ENCODE data around the gene NSUN4. TPM values are rescaled to one million over a fixed set of nuclear protein-coding genes. Genes with fewer than 3 reads are reported as not detected.

The NSUN4 gene
- total and polyA plus RNA-seq, 9 of the 15 experiments (the other 6 are each of a cell fraction or from before 2014, with no cell fraction given) = 33.4 to 60.2 (median 46.3) TPM

DNA sequence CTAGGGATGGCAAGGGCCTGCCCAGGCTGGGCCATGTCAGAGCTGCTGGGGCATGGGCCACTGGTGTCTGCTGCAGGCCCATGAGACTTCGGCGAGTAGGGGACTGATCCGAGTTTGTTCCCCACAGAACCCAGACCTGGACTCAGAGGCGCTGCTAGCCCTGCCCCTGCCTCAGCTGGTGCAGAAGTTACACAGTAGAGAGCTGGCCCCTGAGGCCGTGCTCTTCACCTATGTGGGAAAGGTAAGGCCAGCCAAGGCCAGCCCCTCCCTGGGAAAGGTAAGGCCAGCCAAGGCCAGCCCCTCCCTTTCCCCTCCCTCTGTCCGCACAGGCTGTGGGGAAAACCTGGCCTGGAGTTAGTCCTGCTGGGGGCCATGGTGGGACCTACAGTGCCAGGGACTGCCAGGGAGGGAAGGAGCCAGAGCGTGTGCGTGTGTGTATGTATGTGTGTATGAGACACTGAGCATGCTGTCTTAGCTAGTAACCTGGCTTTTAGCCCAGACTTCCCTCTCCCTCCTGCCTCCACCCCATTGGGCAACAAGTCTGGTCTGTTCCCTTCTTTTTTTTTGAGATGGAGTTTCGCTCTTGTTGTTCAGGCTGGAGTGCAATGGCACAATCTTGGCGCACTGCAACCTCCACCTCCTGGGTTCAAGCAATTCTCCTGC lies 61.5 kb downstream of the NSUN4 start:
- Histone ChIP-seq H4K20me1 (replicated peaks; ENCODE audit: control insufficient read depth, insufficient read depth, low read length) (no peaks in the 10 kb centered on the region), H3K36me3 (ENCODE audit: control insufficient read depth, insufficient read depth, low read length) (no peaks in the 10 kb centered on the region), H2AFZ (ENCODE audit: low read depth, low read length) (peak overlapping the region; percentile 80), H3K79me2 (ENCODE audit: control insufficient read depth, insufficient read depth, low read length) (no peaks in the 10 kb centered on the region), H3K4me3 (no peak overlapping the region), H3K9me1 (ENCODE audit: control insufficient read depth, insufficient read depth, low read length) (no peaks in the 10 kb centered on the region), H3K27me3 (ENCODE audit: control insufficient read depth in 2 of 2, insufficient read depth in 2 of 2, low read length in 2 of 2) (peaks cover 15 to 22% of the 10 kb centered on the region in 2 experiments; a peak in 4 of 5 replicates), H3K27ac (ENCODE audit: extremely low read depth, low read depth, low read length) (no peak overlapping the region), H3K9ac (ENCODE audit: insufficient read depth in 1 of 2, low read depth in 2 of 2, low read length in 2 of 2) (peak overlapping the region in 1 of 2 experiments; percentile 65; a peak in 2 of 4 replicates), H3K9me3 (replicated peaks; ENCODE audit: control insufficient read depth, insufficient read depth, low read depth, low read length) (no peaks in the 10 kb centered on the region), H3K4me2 (ENCODE audit: insufficient read depth, low read length) (peak overlapping the region; percentile 66), H3K4me1 (replicated peaks in 1 of 2; ENCODE audit: control insufficient read depth in 2 of 2, insufficient read depth in 2 of 2, low read length in 2 of 2) (peaks cover 19 to 37% of the 10 kb centered on the region in 2 experiments; a peak in 3 of 5 replicates)
- ChIA-PET POLR2A (interaction anchor here (0.6 to 1.4 kb wide), 2 partner anchors 7 to 133 kb away, joined by 3 read pairs; no protein-coding TSS in a partner anchor), CTCF (ENCODE audit: low intra/inter-chr PET ratio) (interaction anchor here (0.6 kb wide), 2 partner anchors 9 to 127 kb away, joined by 3 read pairs; no protein-coding TSS in a partner anchor)
- intact Hi-C loops (cut with micrococcal nuclease) = no loop called here
- BruUV-seq (replicated peaks) = no TSS peak
- peak; percentile 62 to 83 (median 78) for DNase-seq (ENCODE audit: extremely low read depth in 1 of 4, low spot score in 3 of 4)
- WGBS (ENCODE audit: insufficient coverage, low coverage, missing lambda C conversion rate) = 11% methylated on average over 10 of the region's 10 CpGs
- in situ Hi-C loops (cut with MboI) = no loop called here
- ATAC-seq = peak; percentile 92
- FAIRE-seq = peak; percentile 51
- TF ChIP-seq, protein P1, sequence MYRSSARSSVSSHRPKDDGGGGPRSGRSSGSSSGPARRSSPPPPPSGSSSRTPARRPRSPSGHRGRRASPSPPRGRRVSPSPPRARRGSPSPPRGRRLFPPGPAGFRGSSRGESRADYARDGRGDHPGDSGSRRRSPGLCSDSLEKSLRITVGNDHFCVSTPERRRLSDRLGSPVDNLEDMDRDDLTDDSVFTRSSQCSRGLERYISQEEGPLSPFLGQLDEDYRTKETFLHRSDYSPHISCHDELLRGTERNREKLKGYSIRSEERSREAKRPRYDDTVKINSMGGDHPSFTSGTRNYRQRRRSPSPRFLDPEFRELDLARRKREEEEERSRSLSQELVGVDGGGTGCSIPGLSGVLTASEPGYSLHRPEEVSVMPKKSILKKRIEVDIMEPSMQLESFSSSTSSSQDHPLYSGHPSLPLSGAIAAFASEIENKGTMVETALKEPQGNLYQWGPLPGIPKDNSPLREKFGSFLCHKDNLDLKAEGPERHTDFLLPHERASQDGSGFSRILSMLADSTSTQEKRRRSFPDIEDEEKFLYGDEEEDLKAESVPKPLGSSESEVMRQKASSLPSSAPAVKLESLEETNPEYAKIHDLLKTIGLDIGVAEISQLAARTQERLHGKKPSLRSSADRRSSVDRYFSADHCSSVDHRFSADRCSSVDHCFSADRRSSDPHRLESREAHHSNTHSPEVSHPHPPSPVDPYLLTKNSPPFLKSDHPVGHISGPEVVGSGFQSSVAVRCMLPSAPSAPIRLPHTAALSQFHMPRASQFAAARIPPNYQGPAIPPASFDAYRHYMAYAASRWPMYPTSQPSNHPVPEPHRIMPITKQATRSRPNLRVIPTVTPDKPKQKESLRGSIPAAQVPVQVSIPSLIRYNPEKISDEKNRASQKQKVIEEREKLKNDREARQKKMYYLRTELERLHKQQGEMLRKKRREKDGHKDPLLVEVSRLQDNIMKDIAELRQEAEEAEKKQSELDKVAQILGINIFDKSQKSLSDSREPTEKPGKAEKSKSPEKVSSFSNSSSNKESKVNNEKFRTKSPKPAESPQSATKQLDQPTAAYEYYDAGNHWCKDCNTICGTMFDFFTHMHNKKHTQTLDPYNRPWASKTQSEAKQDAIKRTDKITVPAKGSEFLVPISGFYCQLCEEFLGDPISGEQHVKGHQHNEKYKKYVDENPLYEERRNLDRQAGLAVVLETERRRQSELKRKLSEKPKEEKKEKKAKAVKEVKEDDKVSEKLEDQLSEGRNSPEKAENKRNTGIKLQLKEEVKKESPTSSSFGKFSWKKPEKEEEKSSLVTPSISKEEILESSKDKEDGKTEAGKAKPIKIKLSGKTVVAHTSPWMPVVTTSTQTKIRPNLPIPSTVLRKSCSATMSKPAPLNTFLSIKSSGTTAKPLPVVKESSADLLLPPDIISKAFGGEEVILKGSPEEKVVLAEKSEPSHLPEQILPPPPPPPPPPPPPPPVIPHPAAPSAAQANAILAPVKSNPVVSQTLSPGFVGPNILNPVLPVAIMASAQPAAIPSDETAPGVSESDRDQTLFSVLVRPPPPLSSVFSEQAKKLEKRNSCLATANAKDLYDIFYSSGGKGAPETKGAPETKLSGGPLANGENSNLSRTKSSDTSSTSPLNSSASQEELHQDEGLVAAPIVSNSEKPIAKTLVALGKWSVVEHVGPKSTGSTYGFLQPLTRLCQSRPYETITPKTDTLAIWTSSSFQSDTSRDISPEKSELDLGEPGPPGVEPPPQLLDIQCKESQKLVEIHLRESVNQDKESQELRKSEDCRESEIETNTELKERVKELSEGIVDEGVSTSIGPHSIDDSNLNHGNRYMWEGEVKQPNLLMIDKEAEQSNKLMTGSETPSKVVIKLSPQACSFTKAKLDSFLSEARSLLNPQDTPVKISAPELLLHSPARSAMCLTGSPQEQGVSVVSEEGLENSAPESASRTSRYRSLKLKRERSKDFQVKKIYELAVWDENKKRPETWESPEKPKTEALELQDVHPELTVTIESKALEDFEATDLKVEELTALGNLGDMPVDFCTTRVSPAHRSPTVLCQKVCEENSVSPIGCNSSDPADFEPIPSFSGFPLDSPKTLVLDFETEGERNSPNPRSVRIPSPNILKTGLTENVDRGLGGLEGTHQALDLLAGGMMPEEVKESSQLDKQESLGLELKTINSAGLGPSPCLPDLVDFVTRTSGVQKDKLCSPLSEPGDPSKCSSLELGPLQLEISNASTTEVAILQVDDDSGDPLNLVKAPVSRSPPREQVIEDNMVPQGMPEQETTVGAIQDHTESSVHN (IDR thresholded peaks at IDR 0.05; ENCODE audit: borderline replicate concordance in 1 of 2, low read depth in 1 of 2) = no peak
- TF ChIP-seq CCNT2 (IDR thresholded peaks at IDR 0.05; ENCODE audit: borderline replicate concordance, extremely low read depth, insufficient read length, low read depth, low read length) (no peak), ZEB2 (IDR thresholded peaks at IDR 0.05) (peak; percentile 53; the same call in 1 of the 2 replicates), NBN (IDR thresholded peaks at IDR 0.05; ENCODE audit: low read depth) (peak; percentile 70; the same call in 1 of the 2 replicates), ARID2 (IDR thresholded peaks at IDR 0.05) (peak; percentile 11; the same call in 1 of the 2 replicates), CBFB (CRISPR knock-in tag; IDR thresholded peaks at IDR 0.05) (0 out of 2 replicates have a peak, but pooled peaks have one; percentile 74), DNMT1 (IDR thresholded peaks at IDR 0.05) (no peak), POLR2AphosphoS5 (IDR thresholded peaks at IDR 0.05; ENCODE audit: control insufficient read depth, insufficient read depth, low read depth, low read length) (no peak), ZNF507 (tag; conservative IDR thresholded peaks at IDR 0.05) (no peak)
